ENCODE results near the gene EEFSEC. TPM values are rescaled to one million over a fixed set of nuclear protein-coding genes. Genes with fewer than 3 reads are reported as not detected.

The EEFSEC gene
- total and polyA plus RNA-seq, 2 experiments from 2014 or later: 26.7 to 47.9 TPM

DNA sequence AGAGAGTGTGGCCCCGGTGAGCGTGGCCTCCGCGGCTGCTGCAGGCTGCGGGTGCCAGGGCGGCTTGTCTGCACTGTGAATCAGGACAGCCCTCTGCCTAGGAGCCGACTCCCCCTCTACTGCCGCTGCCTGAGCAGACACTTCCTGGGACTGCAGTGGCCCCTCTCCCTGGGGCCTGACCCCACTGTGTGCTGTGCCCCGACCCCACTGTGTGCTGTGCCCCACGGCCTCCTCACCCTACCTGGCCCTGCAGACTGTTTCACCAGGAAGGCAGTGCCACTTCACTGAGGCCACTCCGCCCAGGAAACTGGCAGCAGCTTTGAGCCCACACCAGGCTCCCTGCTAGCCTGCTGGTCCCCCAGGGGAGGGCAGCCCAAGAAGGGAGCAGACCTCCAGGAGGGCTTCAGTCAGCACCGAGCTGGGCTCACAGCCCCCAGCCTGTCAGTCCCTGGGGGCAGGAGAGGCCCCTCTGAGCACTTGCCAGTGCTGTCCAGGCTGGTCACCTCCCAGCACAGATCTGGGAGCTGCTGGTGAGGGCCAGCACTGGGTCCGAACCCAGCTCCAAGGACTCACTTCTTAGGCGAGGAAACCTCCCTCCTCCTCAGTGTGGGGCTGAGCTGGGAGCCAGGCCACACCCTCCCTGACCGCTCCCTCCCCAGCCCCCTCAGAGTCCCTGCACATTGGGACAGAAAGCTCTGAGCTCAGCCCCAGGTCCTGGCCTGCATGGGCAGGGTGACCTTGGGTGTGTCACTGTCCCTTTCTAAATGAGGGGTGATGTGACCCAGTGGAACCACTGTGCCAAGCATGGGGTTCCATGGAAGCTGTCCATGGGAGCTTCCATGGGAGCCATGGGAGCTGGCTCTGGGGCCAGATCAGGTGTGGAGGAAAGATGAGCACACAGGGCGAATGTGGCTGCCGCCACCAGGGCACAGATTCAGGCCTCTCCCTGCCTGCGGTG is 256.6 kb downstream of the EEFSEC start:
- no peak overlapping the region for H3K4me3 ChIP-seq
- TF ChIP-seq CTCF (IDR thresholded peaks at IDR 0.05; ENCODE audit: low read depth, low read length): no peak
- H3K27ac ChIP-seq: no peak overlapping the region
- H3K27me3 ChIP-seq: no peaks in the 10 kb centered on the region
- no peaks in the 10 kb centered on the region for H3K36me3 ChIP-seq
- no peak for DNase-seq (ENCODE audit: low read depth in 1 of 2, low spot score in 1 of 2)
- H3K4me1 ChIP-seq (ENCODE audit: low read depth): peaks cover 24% of the 10 kb centered on the region
- no peaks in the 10 kb centered on the region for H3K9me3 ChIP-seq (ENCODE audit: low read depth)

DNA sequence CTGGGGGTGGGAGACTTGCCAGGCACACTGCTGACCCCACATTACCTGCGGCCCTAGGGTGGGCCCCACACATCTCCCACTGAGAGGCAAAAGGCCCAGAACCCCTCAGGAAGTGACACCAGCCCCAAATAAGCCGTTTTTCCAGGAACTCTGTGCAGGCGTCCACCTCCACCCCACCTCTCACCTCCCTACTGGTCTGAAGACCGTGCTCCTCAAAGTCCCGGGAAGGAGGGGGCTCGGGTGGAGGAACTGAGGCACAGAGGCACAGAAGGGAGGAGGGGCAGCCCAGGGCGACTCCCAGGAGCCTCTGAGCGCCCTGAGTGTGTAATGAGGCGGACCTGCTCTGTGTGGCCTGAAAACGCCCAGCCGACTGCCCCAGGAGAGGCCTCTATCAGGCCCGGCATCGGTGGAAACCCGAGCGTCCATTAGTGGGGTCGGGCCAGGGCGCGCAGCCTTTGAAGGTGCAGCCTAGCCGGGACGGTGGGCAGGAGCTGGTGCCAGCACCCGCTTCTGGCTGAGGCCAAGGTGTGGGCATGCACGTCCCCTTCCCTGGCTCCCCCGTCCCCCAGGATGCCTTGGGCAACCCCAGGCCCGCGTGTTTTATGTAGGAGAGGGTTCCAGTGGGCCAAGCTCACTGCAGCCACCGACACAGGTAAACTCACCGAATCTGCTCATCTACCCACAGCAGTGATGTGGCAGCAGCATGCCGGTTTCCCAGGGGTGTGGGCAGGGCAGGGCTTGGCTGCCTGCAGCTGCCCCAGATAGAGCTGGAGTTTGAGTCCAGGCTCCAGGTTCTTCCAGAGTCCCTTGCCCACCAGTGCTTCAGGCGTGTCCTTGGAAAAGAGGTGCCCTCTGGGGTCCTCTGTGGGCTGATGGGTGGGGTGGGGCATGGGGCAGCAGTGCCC is 257.6 kb downstream of the EEFSEC start:
- no peak overlapping the region for H3K4me3 ChIP-seq

GRCh38 chr3:128411574-128412064 is 258.3 kb downstream of the EEFSEC start:
- no peak for TF ChIP-seq CTCF (IDR thresholded peaks at IDR 0.05; ENCODE audit: low read depth, low read length)
- Histone ChIP-seq H3K4me1 (ENCODE audit: low read depth) (peaks cover 24% of the 10 kb centered on the region), H3K27me3 (no peaks in the 10 kb centered on the region), H3K9me3 (ENCODE audit: low read depth) (no peaks in the 10 kb centered on the region), H3K36me3 (no peaks in the 10 kb centered on the region), H3K27ac (peak overlapping the region; percentile 60), H3K4me3 (no peak overlapping the region)
- no peak for DNase-seq (ENCODE audit: low read depth in 1 of 2, low spot score in 1 of 2)

More for the DNA sequence above, 257.6 kb downstream of the EEFSEC start:
- Histone ChIP-seq H3K9me3 (ENCODE audit: low read depth) (no peaks in the 10 kb centered on the region), H3K4me1 (ENCODE audit: low read depth) (peaks cover 24% of the 10 kb centered on the region), H3K27me3 (no peaks in the 10 kb centered on the region), H3K27ac (peak overlapping the region; percentile 60), H3K36me3 (no peaks in the 10 kb centered on the region)
- no peak for DNase-seq (ENCODE audit: low read depth in 1 of 2, low spot score in 1 of 2)
- no peak for TF ChIP-seq CTCF (IDR thresholded peaks at IDR 0.05; ENCODE audit: low read depth, low read length)

DNA sequence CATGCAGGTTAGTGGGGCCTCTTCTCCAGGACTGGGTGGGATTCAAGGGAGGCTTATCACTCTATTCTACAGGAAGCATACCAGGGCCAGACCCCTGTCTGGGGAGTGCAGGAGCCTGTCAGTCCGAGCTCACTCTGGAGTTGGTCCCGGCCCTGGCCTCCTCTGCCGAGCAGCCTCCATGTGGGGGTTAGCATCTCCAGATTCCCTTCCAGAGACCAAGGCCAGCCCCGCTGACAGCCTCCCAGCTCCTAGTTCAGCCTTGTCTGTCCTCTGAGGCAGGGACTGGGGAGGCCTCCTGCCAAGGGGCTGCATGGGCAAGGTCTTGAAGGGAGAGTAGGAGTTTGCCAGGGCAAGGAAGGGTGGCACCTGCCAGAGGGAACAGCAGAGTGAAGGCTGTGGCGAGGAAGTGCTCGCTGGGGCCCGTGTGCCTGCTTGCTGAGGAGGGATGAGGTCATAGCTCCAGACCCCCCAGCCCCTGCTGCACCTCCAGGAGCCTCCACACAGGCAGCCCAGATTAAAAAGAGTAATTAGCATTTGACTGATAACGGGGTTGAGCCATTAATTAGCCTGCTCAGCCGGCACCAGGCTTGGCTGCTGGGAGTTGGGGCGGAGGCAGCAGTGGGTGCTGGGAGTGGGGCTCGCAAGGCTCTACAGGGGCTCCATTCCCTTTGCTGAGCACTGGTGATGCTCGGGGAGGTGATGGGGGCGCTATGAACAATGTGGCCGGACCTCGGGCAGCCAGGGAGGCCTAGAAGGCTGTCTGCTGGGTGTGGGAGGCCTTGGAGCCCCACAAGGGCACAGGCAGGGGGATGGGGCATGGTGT is 259.1 kb downstream of the EEFSEC start:
- no peaks in the 10 kb centered on the region for H3K27me3 ChIP-seq
- peak overlapping the region; percentile 60 for H3K27ac ChIP-seq
- no peaks in the 10 kb centered on the region for H3K36me3 ChIP-seq
- no peaks in the 10 kb centered on the region for H3K9me3 ChIP-seq (ENCODE audit: low read depth)
- no peak overlapping the region for H3K4me3 ChIP-seq
- no peak for TF ChIP-seq CTCF (IDR thresholded peaks at IDR 0.05; ENCODE audit: low read depth, low read length)
- H3K4me1 ChIP-seq (ENCODE audit: low read depth): peaks cover 24% of the 10 kb centered on the region
- DNase-seq (ENCODE audit: low read depth in 1 of 2, low spot score in 1 of 2): no peak

DNA sequence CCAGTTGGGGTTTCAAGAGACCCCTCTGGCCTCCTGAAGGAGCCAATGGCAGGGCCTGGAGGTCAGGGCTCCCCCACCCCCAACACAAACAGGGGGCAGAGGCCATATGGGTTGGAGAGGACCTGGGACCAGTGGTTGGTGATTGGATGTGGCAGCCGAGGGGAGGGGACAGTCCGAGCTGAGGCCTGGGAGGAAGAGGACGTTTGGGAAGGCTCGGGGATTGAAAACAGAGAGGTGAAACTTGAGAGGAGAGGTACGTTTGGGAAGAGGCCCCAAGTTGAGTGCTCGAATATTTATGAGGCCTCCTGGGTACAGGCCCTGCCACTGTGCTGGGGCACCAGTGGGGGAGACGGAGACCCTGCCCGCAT is 259.7 kb downstream of the EEFSEC start:
- no peak for DNase-seq (ENCODE audit: low read depth in 1 of 2, low spot score in 1 of 2)
- no peak for TF ChIP-seq CTCF (IDR thresholded peaks at IDR 0.05; ENCODE audit: low read depth, low read length)
- H3K36me3 ChIP-seq: no peaks in the 10 kb centered on the region
- no peak overlapping the region for H3K4me3 ChIP-seq
- no peaks in the 10 kb centered on the region for H3K9me3 ChIP-seq (ENCODE audit: low read depth)
- no peaks in the 10 kb centered on the region for H3K27me3 ChIP-seq
- peaks cover 24% of the 10 kb centered on the region for H3K4me1 ChIP-seq (ENCODE audit: low read depth)
- peak overlapping the region; percentile 41 for H3K27ac ChIP-seq

Data from cardiac muscle cell (in vitro differentiated cells and primary cell).